H9 (cell line): ENCODE results near the gene CCNY. TPM values are rescaled to one million over a fixed set of nuclear protein-coding genes. Genes with fewer than 3 reads are reported as not detected.

Source experiments
- DNase-seq: peaks from one replicate; pipeline ENCODE4 v3.0.0-alpha.2; 2017
- H2AFZ ChIP-seq: one replicate; pipeline ENCODE4 v1.6.1; 2013; ENCODE audit warnings: mild to moderate bottlenecking, low read length, control low read depth, moderate library complexity
- H2AK5ac ChIP-seq: 2 replicates; pipeline ENCODE4 v1.6.1; 2013; ENCODE audit warnings: low read length, control low read depth, mixed read lengths; ENCODE audit not compliant: insufficient read length
- H2BK120ac ChIP-seq: one replicate; pipeline ENCODE4 v1.6.1; 2013; ENCODE audit warnings: low read depth, mild to moderate bottlenecking, low read length, control low read depth, inconsistent platforms; ENCODE audit not compliant: poor library complexity, severe bottlenecking
- H2BK12ac ChIP-seq: 2 replicates; pipeline ENCODE4 v1.6.1; 2013; ENCODE audit warnings: low read length, control low read depth, mixed read lengths, low read depth; ENCODE audit not compliant: insufficient read length
- H2BK15ac ChIP-seq: 2 replicates; pipeline ENCODE4 v1.6.1; 2013; ENCODE audit warnings: low read depth, low read length, control low read depth
- H2BK20ac ChIP-seq: one replicate; pipeline ENCODE4 v1.6.1; 2013; ENCODE audit warnings: low read depth, mild to moderate bottlenecking, low read length, control low read depth, inconsistent platforms; ENCODE audit not compliant: poor library complexity, severe bottlenecking
- H2BK5ac ChIP-seq: 2 replicates; pipeline ENCODE4 v1.6.1; 2013; ENCODE audit warnings: low read length, control low read depth, mixed read lengths; ENCODE audit not compliant: insufficient read length
- H3K14ac ChIP-seq: 2 replicates; pipeline ENCODE4 v1.6.1; 2013; ENCODE audit warnings: low read length, control low read depth; ENCODE audit not compliant: insufficient read depth
- H3K18ac ChIP-seq: 2 replicates; pipeline ENCODE4 v1.6.1; 2013; ENCODE audit warnings: low read depth, mild to moderate bottlenecking, mixed read lengths, low read length, control low read depth; ENCODE audit not compliant: insufficient read length
- H3K23ac ChIP-seq: 2 replicates; pipeline ENCODE4 v1.6.1; 2013; ENCODE audit warnings: low read length, control low read depth, mixed read lengths, low read depth; ENCODE audit not compliant: insufficient read length
- H3K23me2 ChIP-seq: 2 replicates; pipeline ENCODE4 v1.6.1; 2013; ENCODE audit warnings: low read depth, mild to moderate bottlenecking, mixed read lengths, low read length, control low read depth; ENCODE audit not compliant: insufficient read length, poor library complexity, severe bottlenecking
- H3K27ac ChIP-seq: 2 replicates; pipeline ENCODE4 v1.5.1; 2013; ENCODE audit warnings: low read length, control low read depth, mixed read lengths, low read depth; ENCODE audit not compliant: insufficient read length
- H3K27me3 ChIP-seq: 2 replicates; pipeline ENCODE4 v1.6.1; 2013; ENCODE audit warnings: low read length, control low read depth, inconsistent platforms; ENCODE audit not compliant: insufficient read depth
- H3K4ac ChIP-seq: 2 replicates; pipeline ENCODE4 v1.6.1; 2013; ENCODE audit warnings: low read depth, mild to moderate bottlenecking, control low read depth, inconsistent platforms, low read length, moderate library complexity
- H3K4me1 ChIP-seq: 2 replicates; pipeline ENCODE4 v1.6.1; 2013; ENCODE audit warnings: low read length, control low read depth, inconsistent platforms; ENCODE audit not compliant: insufficient read depth
- H3K4me2 ChIP-seq: 2 replicates; pipeline ENCODE4 v1.6.1; 2013; ENCODE audit warnings: low read length, control low read depth, mixed read lengths; ENCODE audit not compliant: insufficient read length, insufficient read depth
- H3K56ac ChIP-seq: 2 replicates; pipeline ENCODE4 v1.6.1; 2013; ENCODE audit warnings: low read depth, mild to moderate bottlenecking, mixed read lengths, low read length, control low read depth; ENCODE audit not compliant: insufficient read length
- H3K79me1 ChIP-seq: 2 replicates; pipeline ENCODE4 v1.6.1; 2013; ENCODE audit warnings: low read depth, mild to moderate bottlenecking, moderate library complexity, low read length, control low read depth, inconsistent platforms; ENCODE audit not compliant: insufficient read depth, poor library complexity, severe bottlenecking
- H3K79me2 ChIP-seq: 2 replicates; pipeline ENCODE4 v1.6.1; 2013; ENCODE audit warnings: low read length, control low read depth, inconsistent platforms; ENCODE audit not compliant: insufficient read depth
- H3K9ac ChIP-seq: 2 replicates; pipeline ENCODE4 v1.6.1; 2013; ENCODE audit warnings: low read length, control low read depth, mixed read lengths; ENCODE audit not compliant: insufficient read length; ENCODE audit errors: extremely low read depth
- H3K9me3 ChIP-seq: one replicate; pipeline ENCODE4 v1.6.1; 2013; ENCODE audit warnings: low read depth, low read length, inconsistent platforms; ENCODE audit not compliant: control insufficient read depth
- H3T11ph ChIP-seq: one replicate; pipeline ENCODE4 v1.6.1; 2013; ENCODE audit warnings: mild to moderate bottlenecking, low read length, control low read depth, inconsistent platforms
- H4K20me1 ChIP-seq: one replicate; pipeline ENCODE4 v1.6.1; 2013; ENCODE audit not compliant: control insufficient read depth, insufficient read length, insufficient read depth
- H4K5ac ChIP-seq: 2 replicates; pipeline ENCODE4 v1.6.1; 2013; ENCODE audit warnings: low read depth, mild to moderate bottlenecking, mixed read lengths, low read length, control low read depth; ENCODE audit not compliant: insufficient read length
- H4K8ac ChIP-seq: replicated peaks from 2 replicates; pipeline ENCODE4 v1.6.1; 2013; ENCODE audit warnings: low read length, control low read depth, mixed read lengths, low read depth; ENCODE audit not compliant: insufficient read length
- H4K91ac ChIP-seq: 2 replicates; pipeline ENCODE4 v1.6.1; 2013; ENCODE audit warnings: low read depth, mild to moderate bottlenecking, moderate library complexity, mixed read lengths, low read length, control low read depth; ENCODE audit not compliant: insufficient read length
- H3K27ac Mint-ChIP-seq, 3 experiments: 2 replicates in 2 of 3; 3 replicates in 1 of 3; pipeline ENCODE4 v1.8.0; 2020 to 2021; ENCODE audit warnings: mixed read lengths in 3 of 3, mild to moderate bottlenecking in 1 of 3, moderate library complexity in 1 of 3
- H3K27me3 Mint-ChIP-seq: 2 replicates; pipeline ENCODE4 v1.8.0; 2021; ENCODE audit warnings: low read depth, mild to moderate bottlenecking, moderate library complexity, mixed read lengths
- H3K36me3 Mint-ChIP-seq, 3 experiments: 2 replicates in 2 of 3; 3 replicates in 1 of 3; pipeline ENCODE4 v1.8.0; 2020 to 2021; ENCODE audit warnings: low read depth in 3 of 3, mixed read lengths in 3 of 3; ENCODE audit not compliant: insufficient read depth in 1 of 3
- H3K4me1 Mint-ChIP-seq, 2 experiments: 2 replicates each; pipeline ENCODE4 v1.8.0; 2020; ENCODE audit warnings: mixed read lengths in 2 of 2
- H3K4me3 Mint-ChIP-seq, 2 experiments: 2 replicates in 1 of 2; 3 replicates in 1 of 2; pipeline ENCODE4 v1.8.0; 2020 to 2021; ENCODE audit warnings: mild to moderate bottlenecking in 2 of 2, mixed read lengths in 2 of 2, moderate library complexity in 1 of 2
- H3K9me3 Mint-ChIP-seq, 2 experiments: 2 replicates in 1 of 2; 3 replicates in 1 of 2; pipeline ENCODE4 v1.8.0; 2020; ENCODE audit warnings: mild to moderate bottlenecking in 2 of 2, mixed read lengths in 2 of 2, moderate library complexity in 1 of 2
- CTCF ChIP-seq: fragments of 200-600 bp; sonication (generic); conservative IDR thresholded peaks from 3 replicates; pipeline ENCODE4 v1.8.0; 2021; ENCODE audit warnings: antibody characterized with exemption, mild to moderate bottlenecking
- WGBS: extraction: QIAGEN DNeasy Blood & Tissue Kit; methylation state at CpG from one replicate; pipeline ENCODE4 v1.1.7; 2013; ENCODE audit warnings: missing lambda C conversion rate, low lambda C conversion rate, mixed read lengths; ENCODE audit not compliant: insufficient read length; ENCODE audit errors: extremely low coverage; 5-methylcytosine and 5-hydroxymethylcytosine counted together
- total RNA-seq: library from RNA; stranded (reverse); gene quantifications from 2 replicates; pipeline ENCODE4 v1.2.1, GENCODE V29; 2021

Gene CCNY
- total RNA-seq, 1 experiment from 2014 or later, result 62.1 TPM

- H3K23me2 ChIP-seq, result no peaks in the 10 kb centered on the region
- no peak overlapping the region for H2BK5ac ChIP-seq
- H2BK15ac ChIP-seq, result no peak overlapping the region
- H3T11ph ChIP-seq, result no peak overlapping the region
- H3K23ac ChIP-seq, result no peak overlapping the region
- no peak overlapping the region for H3K27ac ChIP-seq
- no peak overlapping the region for H3K9ac ChIP-seq
- no peak overlapping the region for H2BK12ac ChIP-seq
- H3K79me2 ChIP-seq, result no peaks in the 10 kb centered on the region
- DNase-seq, result no peak
- no peaks in the 10 kb centered on the region for H3K4me1 ChIP-seq
- H4K91ac ChIP-seq, result no peak overlapping the region
- H3K18ac ChIP-seq, result no peak overlapping the region
- no peaks in the 10 kb centered on the region for H3K9me3 ChIP-seq
- H3K4ac ChIP-seq, result no peak overlapping the region
- no peaks in the 10 kb centered on the region for H4K20me1 ChIP-seq
- Mint-ChIP-seq H3K36me3 (peaks cover 0 to 5% (median 0%) of the 10 kb centered on the region in 3 experiments; a peak in 5 of 7 replicates), H3K27me3 (no peaks in the 10 kb centered on the region), H3K4me3 (no peak overlapping the region), H3K9me3 (no peaks in the 10 kb centered on the region), H3K4me1 (peaks cover 6 to 10% of the 10 kb centered on the region in 2 experiments), H3K27ac (peak overlapping the region in 1 of 3 experiments; percentile 12; a peak in 2 of 7 replicates)
- no peak overlapping the region for H2AFZ ChIP-seq
- no peaks in the 10 kb centered on the region for H3K27me3 ChIP-seq
- WGBS, result no CpG with 5 or more reads among the region's 3 CpGs
- H4K8ac ChIP-seq, result no peak overlapping the region
- H3K79me1 ChIP-seq, result no peaks in the 10 kb centered on the region
- H3K56ac ChIP-seq, result no peak overlapping the region
- TF ChIP-seq CTCF, result no peak
- H3K14ac ChIP-seq, result no peak overlapping the region
- H2BK120ac ChIP-seq, result no peak overlapping the region
- H3K4me2 ChIP-seq, result no peak overlapping the region
- H4K5ac ChIP-seq, result no peak overlapping the region
- H2AK5ac ChIP-seq, result no peak overlapping the region
- H2BK20ac ChIP-seq, result no peak overlapping the region
Measured at GRCh38 chr10:35554461-35555056, 218.2 kb downstream of the CCNY start.
